Thyroid gland (tissue), 4 donors: ENCODE measurements around the gene CACNA1I.

Source experiments
- POLR2A ChIP-seq, 2 donors: fragments of 450-650 bp; IDR thresholded peaks; one replicate each; pipeline ENCODE4 v1.6.1; 2017; ENCODE audit warnings: antibody characterized with exemption in 2 of 2, mild to moderate bottlenecking in 2 of 2, moderate library complexity in 1 of 2
- TF ChIP-seq, protein P1 (sequence below), 6 experiments: fragments of 200-600 bp in 3 of 6; fragments of 450-650 bp in 3 of 6; sonication (generic) in 3 of 6; IDR thresholded peaks; one replicate each; pipeline ENCODE4 v1.5.1; 2016 to 2019; ENCODE audit warnings: antibody characterized with exemption in 6 of 6, mild to moderate bottlenecking in 2 of 6, inconsistent platforms in 1 of 6, moderate library complexity in 1 of 6

DNA sequence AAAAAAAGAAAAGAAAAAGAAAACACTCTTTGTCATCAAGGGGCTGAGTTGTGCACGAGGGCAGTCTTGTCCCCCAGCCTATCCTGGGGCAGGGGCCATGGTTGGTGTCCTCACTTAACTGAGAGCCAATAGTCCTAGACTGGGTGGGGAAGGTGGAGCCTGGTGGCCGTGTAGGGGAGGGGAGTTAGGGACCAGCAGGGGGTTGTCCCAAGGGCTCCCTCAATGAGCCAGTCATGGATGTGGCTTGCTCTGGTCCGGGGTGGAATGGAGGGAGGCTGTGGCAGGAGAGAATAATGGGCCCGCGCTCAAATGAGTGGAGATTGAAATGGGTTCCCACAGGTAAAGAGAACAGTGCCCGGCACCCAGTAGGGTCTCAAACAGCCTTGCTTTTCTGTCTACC is 46.2 kb downstream of the CACNA1I start:
- TF ChIP-seq, protein P1, sequence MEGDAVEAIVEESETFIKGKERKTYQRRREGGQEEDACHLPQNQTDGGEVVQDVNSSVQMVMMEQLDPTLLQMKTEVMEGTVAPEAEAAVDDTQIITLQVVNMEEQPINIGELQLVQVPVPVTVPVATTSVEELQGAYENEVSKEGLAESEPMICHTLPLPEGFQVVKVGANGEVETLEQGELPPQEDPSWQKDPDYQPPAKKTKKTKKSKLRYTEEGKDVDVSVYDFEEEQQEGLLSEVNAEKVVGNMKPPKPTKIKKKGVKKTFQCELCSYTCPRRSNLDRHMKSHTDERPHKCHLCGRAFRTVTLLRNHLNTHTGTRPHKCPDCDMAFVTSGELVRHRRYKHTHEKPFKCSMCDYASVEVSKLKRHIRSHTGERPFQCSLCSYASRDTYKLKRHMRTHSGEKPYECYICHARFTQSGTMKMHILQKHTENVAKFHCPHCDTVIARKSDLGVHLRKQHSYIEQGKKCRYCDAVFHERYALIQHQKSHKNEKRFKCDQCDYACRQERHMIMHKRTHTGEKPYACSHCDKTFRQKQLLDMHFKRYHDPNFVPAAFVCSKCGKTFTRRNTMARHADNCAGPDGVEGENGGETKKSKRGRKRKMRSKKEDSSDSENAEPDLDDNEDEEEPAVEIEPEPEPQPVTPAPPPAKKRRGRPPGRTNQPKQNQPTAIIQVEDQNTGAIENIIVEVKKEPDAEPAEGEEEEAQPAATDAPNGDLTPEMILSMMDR (IDR thresholded peaks at IDR 0.05), result no peak
- TF ChIP-seq POLR2A (IDR thresholded peaks at IDR 0.05), result no peak
